ENCODE measurements around the gene PACSIN2.

Gene PACSIN2

DNA sequence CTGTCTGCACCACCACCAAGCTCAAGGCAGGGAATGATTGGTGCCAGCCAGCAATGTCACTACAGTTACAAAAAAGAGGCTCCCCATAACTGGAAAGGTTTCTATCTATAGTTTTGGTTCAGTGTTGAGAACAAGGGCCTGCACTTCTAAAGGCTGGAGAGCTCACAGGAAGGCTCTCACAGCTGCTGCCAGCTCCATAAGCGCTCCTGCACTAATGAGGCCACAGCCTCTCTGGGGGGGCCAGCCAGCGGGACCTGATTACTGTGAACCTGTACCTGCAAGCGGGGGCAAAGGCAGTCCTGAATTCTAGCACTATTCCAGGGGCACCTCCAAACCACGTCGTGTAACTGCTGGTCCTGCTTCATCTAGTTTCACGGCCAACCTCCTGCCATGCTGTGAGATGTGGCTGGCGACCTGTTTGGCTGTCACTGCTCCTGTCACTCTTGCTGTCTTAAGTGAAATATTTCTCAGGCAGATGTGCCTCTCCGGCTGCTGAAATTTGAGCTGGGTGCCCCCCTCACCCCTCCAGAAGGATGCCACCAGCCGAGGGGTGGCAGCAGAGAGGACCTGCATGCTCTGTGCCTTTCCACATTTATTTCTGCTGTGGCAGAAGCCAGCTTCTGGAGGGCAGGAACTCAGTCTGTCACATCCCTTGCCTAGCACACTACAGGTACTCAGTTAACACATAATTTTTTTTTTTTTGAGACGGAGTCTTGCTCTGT, 104.6 kb downstream of the PACSIN2 start:
- no peak for DNase-seq
- Histone ChIP-seq H3K4me3 (ENCODE audit: insufficient read depth, low read depth, low read length, poor library complexity, severe bottlenecking) (no peak overlapping the region), H3K27me3 (replicated peaks; ENCODE audit: control insufficient read depth, insufficient read depth, low read length, poor library complexity, severe bottlenecking) (no peaks in the 10 kb centered on the region), H3K27ac (ENCODE audit: insufficient read depth, low read length, poor library complexity, severe bottlenecking) (no peak overlapping the region), H3K4me1 (ENCODE audit: control insufficient read depth, insufficient read depth, low read length, poor library complexity, severe bottlenecking) (no peaks in the 10 kb centered on the region), H3K9me3 (ENCODE audit: control insufficient read depth, low read length) (no peaks in the 10 kb centered on the region), H3K36me3 (ENCODE audit: control insufficient read depth, insufficient read depth, low read length) (peaks cover 20% of the 10 kb centered on the region)

DNA sequence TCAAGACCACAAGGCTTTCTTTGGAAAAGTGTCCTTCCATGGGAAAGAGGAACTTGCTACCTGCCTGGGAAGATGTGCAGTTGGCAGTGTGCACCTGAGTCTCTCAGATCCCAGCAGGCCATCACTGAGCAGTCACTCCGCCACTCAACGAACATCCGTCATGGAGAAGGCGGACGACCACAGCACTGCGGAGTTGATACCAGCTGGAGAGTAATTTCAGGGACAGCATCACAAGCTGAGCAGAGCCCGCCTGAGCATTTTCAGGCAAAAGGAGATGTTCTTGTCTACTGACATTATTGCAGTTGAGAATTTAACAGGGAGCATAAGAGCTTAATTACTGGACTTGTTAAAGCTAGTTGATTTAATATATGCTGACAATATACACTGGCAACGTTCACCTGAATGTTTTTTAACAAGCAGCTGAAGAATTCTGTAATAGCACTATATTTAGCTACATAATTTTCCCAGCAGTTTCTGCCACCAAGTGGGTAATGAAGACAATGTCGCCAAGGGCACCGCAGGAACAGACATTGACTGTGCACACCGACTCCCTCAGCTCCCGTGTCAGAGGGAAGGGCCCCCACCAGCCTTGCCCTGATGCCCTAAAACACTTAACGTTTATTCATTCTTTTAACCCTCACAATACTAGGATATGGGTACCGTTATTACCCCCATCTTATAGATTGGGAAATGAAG, 105.4 kb downstream of the PACSIN2 start:
- no peaks in the 10 kb centered on the region for H3K9me3 ChIP-seq (ENCODE audit: control insufficient read depth, low read length)
- no peaks in the 10 kb centered on the region for H3K4me1 ChIP-seq (ENCODE audit: control insufficient read depth, insufficient read depth, low read length, poor library complexity, severe bottlenecking)
- H3K4me3 ChIP-seq (ENCODE audit: insufficient read depth, low read depth, low read length, poor library complexity, severe bottlenecking): no peak overlapping the region
- H3K27me3 ChIP-seq (replicated peaks; ENCODE audit: control insufficient read depth, insufficient read depth, low read length, poor library complexity, severe bottlenecking): no peaks in the 10 kb centered on the region
- no peak for DNase-seq
- H3K27ac ChIP-seq (ENCODE audit: insufficient read depth, low read length, poor library complexity, severe bottlenecking): no peak overlapping the region
- H3K36me3 ChIP-seq (ENCODE audit: control insufficient read depth, insufficient read depth, low read length): peaks cover 23% of the 10 kb centered on the region

DNA sequence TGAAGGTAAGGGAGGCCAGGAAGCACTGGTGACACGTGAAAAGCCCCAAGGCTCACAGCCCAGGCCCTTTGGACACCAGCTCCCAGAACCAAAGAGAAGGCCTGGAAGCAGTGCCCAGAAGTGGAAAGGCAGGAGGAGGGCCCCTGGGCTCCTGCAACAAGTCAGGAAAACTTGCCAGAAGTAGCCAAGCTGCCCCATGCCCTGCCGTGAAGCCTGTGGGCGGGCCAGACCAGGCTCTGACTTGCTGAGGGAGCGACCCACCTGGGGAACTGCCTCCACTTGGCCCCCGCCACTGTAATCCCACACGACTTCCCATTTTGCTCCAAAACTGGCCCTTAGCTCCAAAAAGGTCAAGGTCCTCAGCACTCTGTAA, 106.6 kb downstream of the PACSIN2 start:
- peaks cover 23% of the 10 kb centered on the region for H3K36me3 ChIP-seq (ENCODE audit: control insufficient read depth, insufficient read depth, low read length)
- H3K4me1 ChIP-seq (ENCODE audit: control insufficient read depth, insufficient read depth, low read length, poor library complexity, severe bottlenecking): no peaks in the 10 kb centered on the region
- DNase-seq: no peak

DNA sequence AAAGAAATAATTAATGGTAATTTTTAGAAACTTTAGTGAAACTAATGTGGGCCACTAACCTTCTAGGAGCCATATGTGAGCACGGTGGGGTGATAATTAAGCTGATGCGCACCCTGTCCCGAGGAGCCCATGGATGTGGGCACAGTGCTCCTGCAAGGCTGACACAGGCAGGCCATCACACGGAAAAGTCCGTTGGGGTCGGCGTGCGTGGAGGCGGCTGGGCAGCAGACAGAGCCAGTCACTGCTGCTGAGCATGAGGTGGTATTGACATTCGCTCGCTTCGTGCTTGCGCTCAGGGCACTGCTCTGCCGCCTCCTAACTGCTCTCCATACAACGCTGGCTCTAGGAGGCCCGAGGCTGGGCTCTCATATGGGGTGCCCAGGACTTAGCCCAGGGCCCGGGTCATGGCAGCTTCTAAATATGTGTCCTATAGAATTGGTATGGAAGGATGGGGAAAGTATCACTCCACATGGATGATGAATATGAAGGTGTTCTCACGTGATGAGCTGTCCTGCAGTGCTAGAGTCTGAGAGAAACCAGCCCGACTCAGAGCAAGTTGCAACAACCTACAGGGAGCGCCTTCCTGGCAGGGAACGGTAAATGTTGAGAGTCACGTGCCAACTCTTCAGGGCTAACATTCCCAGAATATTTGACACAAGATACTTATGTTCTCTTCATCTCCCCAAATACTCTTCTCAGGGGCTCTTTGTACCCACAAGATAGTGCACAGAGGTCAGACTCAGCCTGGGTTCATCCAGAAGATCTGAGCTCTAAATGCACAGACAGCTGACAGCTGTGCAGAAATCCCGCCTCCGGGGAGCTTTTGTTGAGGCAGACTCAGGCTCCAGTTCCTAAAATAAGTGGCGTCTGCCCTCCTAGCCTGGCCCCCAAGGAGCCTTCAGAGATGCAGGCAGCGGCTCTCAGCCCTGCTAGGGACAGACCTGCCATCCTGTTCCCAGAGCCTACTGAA, 107.3 kb downstream of the PACSIN2 start:
- H3K27ac ChIP-seq (ENCODE audit: insufficient read depth, low read length, poor library complexity, severe bottlenecking): no peak overlapping the region
- no peaks in the 10 kb centered on the region for H3K9me3 ChIP-seq (ENCODE audit: control insufficient read depth, low read length)
- no peak overlapping the region for H3K4me3 ChIP-seq (ENCODE audit: insufficient read depth, low read depth, low read length, poor library complexity, severe bottlenecking)
- no peak for DNase-seq
- peaks cover 23% of the 10 kb centered on the region for H3K36me3 ChIP-seq (ENCODE audit: control insufficient read depth, insufficient read depth, low read length)
- no peaks in the 10 kb centered on the region for H3K4me1 ChIP-seq (ENCODE audit: control insufficient read depth, insufficient read depth, low read length, poor library complexity, severe bottlenecking)
- H3K27me3 ChIP-seq (replicated peaks; ENCODE audit: control insufficient read depth, insufficient read depth, low read length, poor library complexity, severe bottlenecking): no peaks in the 10 kb centered on the region

More for the DNA sequence above, 106.6 kb downstream of the PACSIN2 start:
- Histone ChIP-seq H3K27me3 (replicated peaks; ENCODE audit: control insufficient read depth, insufficient read depth, low read length, poor library complexity, severe bottlenecking) (no peaks in the 10 kb centered on the region), H3K9me3 (ENCODE audit: control insufficient read depth, low read length) (no peaks in the 10 kb centered on the region), H3K4me3 (ENCODE audit: insufficient read depth, low read depth, low read length, poor library complexity, severe bottlenecking) (no peak overlapping the region), H3K27ac (ENCODE audit: insufficient read depth, low read length, poor library complexity, severe bottlenecking) (no peak overlapping the region)

DNA sequence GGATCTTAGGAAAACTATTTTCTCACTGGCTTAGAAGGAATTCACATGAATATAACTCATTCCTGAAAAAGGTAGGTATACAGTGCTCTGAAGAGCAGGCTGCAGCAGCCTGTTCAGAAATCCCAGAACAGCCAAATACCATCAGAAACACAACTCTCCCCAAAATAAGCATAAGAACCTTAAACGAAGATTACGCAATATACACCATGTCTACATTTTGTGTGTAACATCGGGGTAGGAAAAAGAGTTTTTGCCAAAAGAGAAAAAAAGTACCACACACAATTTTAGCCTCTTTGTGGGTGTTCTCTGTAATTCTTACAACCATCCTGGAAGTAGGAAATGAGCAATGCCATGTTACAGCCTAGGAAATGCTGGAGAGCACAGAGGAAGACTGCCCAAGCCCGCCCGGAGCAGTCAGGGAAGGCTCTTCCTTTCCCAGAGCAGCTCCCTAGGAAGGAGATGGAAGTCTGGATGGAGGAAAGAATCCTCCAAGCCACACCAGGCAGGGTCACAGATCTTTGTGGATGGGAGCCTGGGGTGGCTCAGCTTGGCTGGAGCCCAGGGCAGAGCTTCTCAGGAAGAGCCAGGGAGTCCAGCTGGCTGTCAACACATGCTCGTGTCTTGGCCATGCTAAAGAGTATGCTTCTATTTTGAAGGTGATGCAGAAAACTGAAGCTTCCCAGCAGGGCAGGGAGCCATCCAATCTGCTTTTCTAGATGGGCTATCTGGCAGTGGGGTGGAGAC, 108.2 kb downstream of the PACSIN2 start:
- DNase-seq: no peak
- no peaks in the 10 kb centered on the region for H3K4me1 ChIP-seq (ENCODE audit: control insufficient read depth, insufficient read depth, low read length, poor library complexity, severe bottlenecking)
- H3K27me3 ChIP-seq (replicated peaks; ENCODE audit: control insufficient read depth, insufficient read depth, low read length, poor library complexity, severe bottlenecking): no peaks in the 10 kb centered on the region
- no peak overlapping the region for H3K4me3 ChIP-seq (ENCODE audit: insufficient read depth, low read depth, low read length, poor library complexity, severe bottlenecking)
- peaks cover 23% of the 10 kb centered on the region for H3K36me3 ChIP-seq (ENCODE audit: control insufficient read depth, insufficient read depth, low read length)
- H3K27ac ChIP-seq (ENCODE audit: insufficient read depth, low read length, poor library complexity, severe bottlenecking): no peak overlapping the region
- no peaks in the 10 kb centered on the region for H3K9me3 ChIP-seq (ENCODE audit: control insufficient read depth, low read length)

DNA sequence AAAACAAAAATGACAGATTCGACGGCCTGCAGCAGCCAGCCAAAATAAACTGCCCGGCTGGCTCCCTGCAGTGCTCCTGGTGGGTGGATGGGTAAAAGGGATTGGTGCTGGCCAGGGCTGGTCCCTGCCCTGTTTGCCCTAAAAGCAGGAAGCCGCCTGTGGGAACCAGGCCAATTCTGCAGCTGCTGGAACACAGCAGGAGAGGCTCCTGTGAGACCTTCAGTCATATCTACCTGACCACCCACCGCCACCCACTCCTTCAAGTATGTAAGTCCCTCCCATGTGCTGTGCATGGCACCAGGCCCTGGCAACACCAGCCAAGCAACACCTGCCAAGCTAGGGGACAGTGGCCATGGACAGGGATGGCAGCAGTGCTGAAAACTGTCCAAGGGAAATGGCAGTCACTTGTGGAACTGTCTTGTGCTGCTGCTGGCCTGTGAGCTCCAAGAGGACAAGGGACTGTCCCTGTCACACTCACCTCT, 109.2 kb downstream of the PACSIN2 start:
- Histone ChIP-seq H3K4me3 (ENCODE audit: insufficient read depth, low read depth, low read length, poor library complexity, severe bottlenecking) (no peak overlapping the region), H3K9me3 (ENCODE audit: control insufficient read depth, low read length) (no peaks in the 10 kb centered on the region), H3K36me3 (ENCODE audit: control insufficient read depth, insufficient read depth, low read length) (peaks cover 23% of the 10 kb centered on the region), H3K27ac (ENCODE audit: insufficient read depth, low read length, poor library complexity, severe bottlenecking) (no peak overlapping the region), H3K4me1 (ENCODE audit: control insufficient read depth, insufficient read depth, low read length, poor library complexity, severe bottlenecking) (no peaks in the 10 kb centered on the region), H3K27me3 (replicated peaks; ENCODE audit: control insufficient read depth, insufficient read depth, low read length, poor library complexity, severe bottlenecking) (no peaks in the 10 kb centered on the region)
- DNase-seq: no peak

DNA sequence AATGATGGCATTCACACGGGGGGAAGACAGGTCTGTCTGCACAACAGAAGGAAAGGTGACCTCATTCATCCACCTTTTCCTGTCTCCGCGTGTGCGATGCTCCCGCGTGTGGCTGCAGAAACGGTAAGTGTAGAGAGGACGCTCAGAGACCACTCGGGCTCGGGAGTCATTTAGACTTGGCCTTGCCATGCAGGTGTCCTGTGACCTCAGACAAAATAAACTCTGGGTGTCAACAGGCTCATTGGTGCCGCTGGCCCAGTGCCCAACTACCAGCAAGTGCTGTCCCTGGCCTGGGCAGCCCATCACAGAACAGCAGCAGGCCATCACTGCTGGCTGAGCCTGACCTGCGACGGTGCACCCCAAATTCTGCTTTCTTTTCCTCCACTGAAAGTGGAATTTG, 109.7 kb downstream of the PACSIN2 start:
- H3K27me3 ChIP-seq (replicated peaks; ENCODE audit: control insufficient read depth, insufficient read depth, low read length, poor library complexity, severe bottlenecking): no peaks in the 10 kb centered on the region
- H3K4me3 ChIP-seq (ENCODE audit: insufficient read depth, low read depth, low read length, poor library complexity, severe bottlenecking): no peak overlapping the region
- no peak for DNase-seq
- no peak overlapping the region for H3K27ac ChIP-seq (ENCODE audit: insufficient read depth, low read length, poor library complexity, severe bottlenecking)
- H3K9me3 ChIP-seq (ENCODE audit: control insufficient read depth, low read length): no peaks in the 10 kb centered on the region
- H3K4me1 ChIP-seq (ENCODE audit: control insufficient read depth, insufficient read depth, low read length, poor library complexity, severe bottlenecking): no peaks in the 10 kb centered on the region
- peaks cover 18% of the 10 kb centered on the region for H3K36me3 ChIP-seq (ENCODE audit: control insufficient read depth, insufficient read depth, low read length)

DNA sequence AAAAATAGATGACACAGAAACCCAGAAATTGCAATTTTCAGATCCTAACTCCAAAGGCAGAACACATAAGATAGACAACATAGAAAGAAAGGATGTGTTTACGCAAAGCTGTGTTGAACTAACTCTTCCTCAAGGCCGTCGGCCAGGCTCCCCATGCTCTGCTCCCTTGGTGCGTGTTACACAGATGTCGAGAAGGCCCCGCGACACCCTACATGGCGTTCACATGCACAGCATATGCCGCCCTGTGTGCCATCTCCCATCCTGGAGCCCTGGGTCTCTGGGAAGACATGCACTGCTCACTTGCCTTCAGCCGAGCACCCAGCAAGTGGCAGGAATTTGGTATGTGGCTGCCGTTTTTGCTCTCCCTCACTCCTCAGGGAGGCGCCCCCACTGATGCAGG, 110.9 kb downstream of the PACSIN2 start:
- no peaks in the 10 kb centered on the region for H3K9me3 ChIP-seq (ENCODE audit: control insufficient read depth, low read length)
- no peaks in the 10 kb centered on the region for H3K27me3 ChIP-seq (replicated peaks; ENCODE audit: control insufficient read depth, insufficient read depth, low read length, poor library complexity, severe bottlenecking)
- H3K27ac ChIP-seq (ENCODE audit: insufficient read depth, low read length, poor library complexity, severe bottlenecking): no peak overlapping the region
- peaks cover 14% of the 10 kb centered on the region for H3K36me3 ChIP-seq (ENCODE audit: control insufficient read depth, insufficient read depth, low read length)
- DNase-seq: no peak
- no peaks in the 10 kb centered on the region for H3K4me1 ChIP-seq (ENCODE audit: control insufficient read depth, insufficient read depth, low read length, poor library complexity, severe bottlenecking)
- H3K4me3 ChIP-seq (ENCODE audit: insufficient read depth, low read depth, low read length, poor library complexity, severe bottlenecking): no peak overlapping the region

DNA sequence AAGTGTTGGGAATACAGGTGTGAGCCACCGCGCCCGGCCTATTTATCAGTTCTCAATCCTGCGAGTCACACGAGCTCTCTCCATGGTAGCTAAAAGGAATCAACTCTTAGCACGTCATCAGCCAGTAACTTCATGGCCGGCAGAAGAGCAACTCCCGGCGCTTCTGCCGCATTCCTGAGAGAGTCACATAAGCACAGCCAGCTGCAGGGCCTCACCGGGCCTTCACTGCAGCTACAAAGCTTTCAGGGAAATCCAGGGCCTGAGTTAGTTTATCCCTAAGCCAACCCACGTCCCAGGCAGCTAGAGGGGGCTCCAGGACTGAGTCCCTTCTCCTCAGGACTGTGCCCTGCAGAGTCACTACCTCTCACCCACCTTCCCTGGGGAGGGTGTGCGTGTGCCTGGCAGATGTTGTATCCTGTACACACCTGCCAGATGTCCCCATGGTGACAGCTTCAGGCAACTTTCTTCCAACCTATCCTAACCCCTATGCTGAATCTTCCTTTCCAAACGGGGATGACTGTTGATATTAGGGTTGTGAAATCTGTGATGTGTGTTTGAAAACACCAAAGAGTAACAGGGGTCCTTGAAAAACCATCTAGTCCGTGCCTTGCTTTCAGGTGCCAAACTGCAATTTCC, 112.0 kb downstream of the PACSIN2 start:
- Histone ChIP-seq H3K36me3 (ENCODE audit: control insufficient read depth, insufficient read depth, low read length) (peaks cover 14% of the 10 kb centered on the region), H3K4me3 (ENCODE audit: insufficient read depth, low read depth, low read length, poor library complexity, severe bottlenecking) (no peak overlapping the region), H3K4me1 (ENCODE audit: control insufficient read depth, insufficient read depth, low read length, poor library complexity, severe bottlenecking) (no peaks in the 10 kb centered on the region), H3K27ac (ENCODE audit: insufficient read depth, low read length, poor library complexity, severe bottlenecking) (no peak overlapping the region), H3K27me3 (replicated peaks; ENCODE audit: control insufficient read depth, insufficient read depth, low read length, poor library complexity, severe bottlenecking) (no peaks in the 10 kb centered on the region), H3K9me3 (ENCODE audit: control insufficient read depth, low read length) (no peaks in the 10 kb centered on the region)
- DNase-seq: no peak

All from effector memory CD4-positive, alpha-beta T cell (primary cell).